K562 (cell line): ENCODE measurements around the gene CPED1. TPM values are rescaled to one million over a fixed set of nuclear protein-coding genes. Genes with fewer than 3 reads are reported as not detected.

Experiments
- ADNP ChIP-seq: fragments of 200-800 bp; sonication (Bioruptor generic); IDR thresholded peaks from 2 replicates; pipeline ENCODE4 v1.6.1; 2016; ENCODE audit warnings: missing genetic modification characterization, missing compliant biosample characterization
- CGGBP1 ChIP-seq: fragments of 250-450 bp; sonication (Bioruptor Pico); IDR thresholded peaks from 2 replicates; pipeline ENCODE4 v1.9.0; 2021; ENCODE audit warnings: mild to moderate bottlenecking
- CTCF ChIP-seq, 3 experiments: IDR thresholded peaks in 2 of 3; conservative IDR thresholded peaks in 1 of 3; 2 replicates each; pipeline ENCODE4 v1.5.1; 2011 to 2012; ENCODE audit warnings: low read length in 3 of 3, mild to moderate bottlenecking in 3 of 3, control low read depth in 2 of 3, improper control_type of control experiment in 1 of 3, inconsistent platforms in 1 of 3, low read depth in 1 of 3, mixed read lengths in 1 of 3, moderate library complexity in 1 of 3; ENCODE audit not compliant: insufficient read depth in 2 of 3
- E2F5 ChIP-seq: sonication (generic); formaldehyde crosslinking; IDR thresholded peaks from 2 replicates; pipeline ENCODE4 v1.8.0; 2022; ENCODE audit warnings: mild to moderate bottlenecking, missing genetic modification reagents
- FOXJ2 ChIP-seq: fragments of 200-800 bp; sonication (Bioruptor generic); IDR thresholded peaks from 2 replicates; pipeline ENCODE4 v1.6.1; 2016; ENCODE audit warnings: missing genetic modification characterization, missing compliant biosample characterization
- GABPA ChIP-seq: fragments of 200-800 bp; sonication (Bioruptor generic); conservative IDR thresholded peaks from 2 replicates; pipeline ENCODE4 v1.6.1; 2016; ENCODE audit warnings: low read depth, missing genetic modification characterization, missing compliant biosample characterization
- JUND ChIP-seq, 2 experiments: IDR thresholded peaks; 2 replicates in 1 of 2; 3 replicates in 1 of 2; pipeline ENCODE4 v1.6.1; 2011; ENCODE audit warnings: borderline replicate concordance in 2 of 2, low read depth in 2 of 2, low read length in 2 of 2, improper control_type of control experiment in 1 of 2, missing biosample characterization in 1 of 2, missing genetic modification characterization in 1 of 2, missing genetic modification reagents in 1 of 2
- KHSRP ChIP-seq: fragments of 450-650 bp; IDR thresholded peaks from 2 replicates; pipeline ENCODE4 v1.6.1; 2017
- MEF2D ChIP-seq: conservative IDR thresholded peaks from 2 replicates; pipeline ENCODE4 v1.6.1; 2016; ENCODE audit warnings: low read depth, missing genetic modification characterization, missing compliant biosample characterization
- MLLT1 ChIP-seq, 2 experiments: fragments of 450-650 bp; IDR thresholded peaks; 2 replicates each; pipeline ENCODE4 v1.6.1; 2016
- SMARCA4 ChIP-seq: fragments of 450-650 bp; IDR thresholded peaks from 2 replicates; pipeline ENCODE4 v1.6.1; 2016
- TCF15 ChIP-seq: fragments of 250-450 bp; sonication (Bioruptor Pico); IDR thresholded peaks from 2 replicates; pipeline ENCODE4 v1.8.0; 2022; ENCODE audit warnings: moderate library complexity, mild to moderate bottlenecking, inconsistent platforms
- ZFP1 ChIP-seq: fragments of 450-650 bp; formaldehyde crosslinking; IDR thresholded peaks from 2 replicates; pipeline ENCODE4 v1.4.0; 2020; ENCODE audit warnings: mild to moderate bottlenecking, mixed read lengths
- ZNF239 ChIP-seq: fragments of 250-450 bp; sonication (Bioruptor Pico); IDR thresholded peaks from 2 replicates; pipeline ENCODE4 v1.4.0; 2020; ENCODE audit warnings: mild to moderate bottlenecking
- ZNF354B ChIP-seq: fragments of 250-450 bp; sonication (Bioruptor Pico); IDR thresholded peaks from 2 replicates; pipeline ENCODE4 v1.4.0; 2020
- ZNF449 ChIP-seq: fragments of 250-450 bp; sonication (Bioruptor Pico); IDR thresholded peaks from 2 replicates; pipeline ENCODE4 v1.8.0; 2022; ENCODE audit warnings: moderate library complexity, mild to moderate bottlenecking, inconsistent platforms
- polyA plus RNA-seq, 8 experiments: library from polyadenylated mRNA; depleted of rRNA in 4 of 8; stranded (reverse) in 5 of 8; unstranded in 3 of 8; fragments of >200 nt; fragmentation: Nextera tagmentation in 2 of 8; fragmentation: Illumina TruSeq in 1 of 8; extraction: Ambion mirVana in 2 of 8; extraction: Trizol in 1 of 8; gene quantifications; 2 replicates each; pipeline versions ENCODE4 v1.2.1 to v1.2.3, GENCODE V29; 2011 to 2014; ENCODE audit warnings: inconsistent platforms in 1 of 8, missing spikeins in 1 of 8
- total RNA-seq, 7 experiments: library from RNA; depleted of rRNA in 6 of 7; stranded (reverse); fragments of >200 nt in 6 of 7; fragmentation: Illumina TruSeq in 2 of 7; extraction: Trizol in 2 of 7; gene quantifications; 2 replicates each; pipeline versions ENCODE4 v1.2.1 to v1.2.3, GENCODE V29; 2011 to 2021; ENCODE audit warnings: low replicate concordance in 1 of 7

Gene CPED1
- total and polyA plus RNA-seq, 9 of the 15 experiments (the other 6 are each of a cell fraction or from before 2014, with no cell fraction given): 195 to 393 (median 290) TPM

- peak in 1 of 2 experiments; percentile 42; a peak in 1 of 4 replicates for TF ChIP-seq MLLT1 (IDR thresholded peaks at IDR 0.05)
- TF ChIP-seq MEF2D (tag): peak; percentile 45; the same call in 1 of the 2 replicates
- TF ChIP-seq FOXJ2: peak; percentile 68; the same call in 1 of the 2 replicates
- no peak for TF ChIP-seq ZNF449 (CRISPR knock-in tag)
- TF ChIP-seq JUND (IDR thresholded peaks at IDR 0.05; ENCODE audit: borderline replicate concordance, low read depth, low read length): no peak
- peak; percentile 29; the same call in 1 of the 3 replicates for TF ChIP-seq JUND (tag; IDR thresholded peaks at IDR 0.05; ENCODE audit: borderline replicate concordance, low read depth, low read length)
- no peak for TF ChIP-seq ADNP (tag)
- TF ChIP-seq E2F5 (CRISPR knock-in tag): no peak
- no peak for TF ChIP-seq ZFP1 (CRISPR knock-in tag)
- no peak for TF ChIP-seq TCF15 (CRISPR knock-in tag)
- peak; percentile 67; the same call in 1 of the 2 replicates for TF ChIP-seq ZNF239 (CRISPR knock-in tag)
- TF ChIP-seq SMARCA4: peak; percentile 27; the same call in 1 of the 2 replicates
- TF ChIP-seq KHSRP: no peak
- TF ChIP-seq CTCF (IDR thresholded peaks at IDR 0.05 in 2 of 3, conservative IDR thresholded peaks at IDR 0.05 in 1 of 3; ENCODE audit: insufficient read depth in 2 of 3, low read depth in 1 of 3, low read length in 3 of 3): 0 out of 6 replicates have a peak, but pooled peaks of 1 of the 3 experiments have one; percentile 0
- TF ChIP-seq ZNF354B (CRISPR knock-in tag): no peak
- TF ChIP-seq CGGBP1 (CRISPR knock-in tag): 0 out of 2 replicates have a peak, but pooled peaks have one; percentile 9
- 0 out of 2 replicates have a peak, but pooled peaks have one; percentile 12 for TF ChIP-seq GABPA (tag)
Measured at GRCh38 chr7:120996333-120996987, 7.9 kb downstream of the CPED1 start (continued).
